Measurements from ENCODE around the gene TM7SF2. TPM values are rescaled to one million over a fixed set of nuclear protein-coding genes. Genes with fewer than 3 reads are reported as not detected.

TM7SF2 gene
- total and polyA plus RNA-seq, 2 of the 13 experiments (the other 11 are each of a cell fraction or from before 2014, with no cell fraction given): 56.0 to 66.9 TPM

GRCh38 chr11:65116370-65117205 lies 4.9 kb downstream of the TM7SF2 start (continued):
- TF ChIP-seq GMEB1 (CRISPR knock-in tag; IDR thresholded peaks at IDR 0.05; ENCODE audit: borderline replicate concordance): no peak
- peak; percentile 60; the same call in 1 of the 2 replicates for TF ChIP-seq MAX (IDR thresholded peaks at IDR 0.05)
- no peak for TF ChIP-seq HIVEP1 (CRISPR knock-in tag; IDR thresholded peaks at IDR 0.05)
- TF ChIP-seq YY1 (IDR thresholded peaks at IDR 0.05; ENCODE audit: insufficient read depth, insufficient replicate concordance, low read depth, low read length): peak; percentile 3
- TF ChIP-seq ZNF552 (CRISPR knock-in tag; IDR thresholded peaks at IDR 0.05; ENCODE audit: borderline replicate concordance): peak; percentile 29; the same call in 1 of the 2 replicates
- no peak for TF ChIP-seq GATAD2A (CRISPR knock-in tag; IDR thresholded peaks at IDR 0.05)
- TF ChIP-seq RBM22 (optimal IDR thresholded peaks at IDR 0.05; ENCODE audit: low read length): peak; percentile 32
- TF ChIP-seq ZNF616 (CRISPR knock-in tag; IDR thresholded peaks at IDR 0.05; ENCODE audit: low read depth): 0 out of 2 replicates have a peak, but pooled peaks have one; percentile 41
- no peak for TF ChIP-seq ZNF136 (CRISPR knock-in tag; IDR thresholded peaks at IDR 0.05; ENCODE audit: low read depth)
- TF ChIP-seq SMARCC2 (IDR thresholded peaks at IDR 0.05): no peak
- no peak for TF ChIP-seq ZBTB37 (CRISPR knock-in tag; IDR thresholded peaks at IDR 0.05)
- 0 out of 2 replicates have a peak, but pooled peaks have one; percentile 35 for TF ChIP-seq KDM4B (CRISPR knock-in tag; IDR thresholded peaks at IDR 0.05)
- no peak for TF ChIP-seq ARID5B (CRISPR knock-in tag; IDR thresholded peaks at IDR 0.05)
- 0 out of 2 replicates have a peak, but pooled peaks have one; percentile 43 for TF ChIP-seq ZHX1 (CRISPR knock-in tag; IDR thresholded peaks at IDR 0.05; ENCODE audit: low read depth)

Data from HepG2 (cell line).